ENCODE measurements around the gene CSTPP1.

CSTPP1 gene

GRCh38 chr11:47156951-47157350 lies 220.4 kb downstream of the CSTPP1 start:
- H3K27ac ChIP-seq (ENCODE audit: poor library complexity, severe bottlenecking) = no peak overlapping the region
- no peaks in the 10 kb centered on the region for H3K9me3 ChIP-seq (ENCODE audit: severe bottlenecking)
- H3K36me3 ChIP-seq (ENCODE audit: low read depth) = no peaks in the 10 kb centered on the region
- no peaks in the 10 kb centered on the region for H3K4me1 ChIP-seq (ENCODE audit: insufficient read depth, poor library complexity, severe bottlenecking)
- no peak for TF ChIP-seq CTCF (IDR thresholded peaks at IDR 0.05; ENCODE audit: poor library complexity, severe bottlenecking)
- no peak overlapping the region for H3K4me3 ChIP-seq (ENCODE audit: severe bottlenecking)
- ATAC-seq (ENCODE audit: low read depth) = no peak
- H3K27me3 ChIP-seq (ENCODE audit: insufficient read depth, poor library complexity, severe bottlenecking) = no peaks in the 10 kb centered on the region
- no peak for DNase-seq (ENCODE audit: low spot score)

- Histone ChIP-seq H3K4me3 (ENCODE audit: severe bottlenecking) (no peak overlapping the region), H3K4me1 (ENCODE audit: insufficient read depth, poor library complexity, severe bottlenecking) (no peaks in the 10 kb centered on the region), H3K36me3 (ENCODE audit: low read depth) (no peaks in the 10 kb centered on the region), H3K9me3 (ENCODE audit: severe bottlenecking) (no peaks in the 10 kb centered on the region), H3K27me3 (ENCODE audit: insufficient read depth, poor library complexity, severe bottlenecking) (no peaks in the 10 kb centered on the region), H3K27ac (ENCODE audit: poor library complexity, severe bottlenecking) (no peak overlapping the region)
- ATAC-seq (ENCODE audit: low read depth) (no peak), DNase-seq (ENCODE audit: low spot score) (no peak)
- TF ChIP-seq CTCF (IDR thresholded peaks at IDR 0.05; ENCODE audit: poor library complexity, severe bottlenecking) = no peak
Measured at GRCh38 chr11:47157805-47158204, 221.2 kb downstream of the CSTPP1 start.

- H3K27me3 ChIP-seq (ENCODE audit: insufficient read depth, poor library complexity, severe bottlenecking) = no peaks in the 10 kb centered on the region
Measured at GRCh38 chr11:47158242-47158641, 221.7 kb downstream of the CSTPP1 start.

DNA sequence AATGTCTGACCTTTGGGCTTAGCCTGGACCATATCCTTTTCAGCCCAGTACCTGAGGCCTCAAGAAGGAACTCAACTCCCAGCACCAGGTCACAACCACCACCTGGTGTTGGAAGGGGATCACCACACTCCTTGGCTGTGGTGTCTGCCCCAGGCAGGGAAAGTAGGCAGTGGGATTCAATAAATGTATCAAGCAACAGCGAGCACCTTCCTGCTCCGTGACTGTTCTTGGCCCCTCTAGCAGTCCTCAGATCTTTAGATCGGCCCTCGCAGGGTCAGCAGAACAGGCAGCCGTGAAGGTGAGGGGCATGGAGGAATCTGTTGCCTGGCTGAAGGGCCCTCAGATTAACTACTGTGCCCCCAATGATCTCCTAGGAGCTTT lies 224.2 kb downstream of the CSTPP1 start:
- no peak for TF ChIP-seq CTCF (IDR thresholded peaks at IDR 0.05; ENCODE audit: poor library complexity, severe bottlenecking)
- DNase-seq (ENCODE audit: low spot score) (no peak), ATAC-seq (ENCODE audit: low read depth) (peak; percentile 3; the same call in 2 of the 3 replicates)
- no peak overlapping the region for H3K4me3 ChIP-seq (ENCODE audit: severe bottlenecking)
- H3K9me3 ChIP-seq (ENCODE audit: severe bottlenecking) = no peaks in the 10 kb centered on the region
- no peaks in the 10 kb centered on the region for H3K27me3 ChIP-seq (ENCODE audit: insufficient read depth, poor library complexity, severe bottlenecking)
- H3K4me1 ChIP-seq (ENCODE audit: insufficient read depth, poor library complexity, severe bottlenecking) = no peaks in the 10 kb centered on the region
- H3K36me3 ChIP-seq (ENCODE audit: low read depth) = peaks cover 17% of the 10 kb centered on the region; the same call in 1 of the 2 replicates
- no peak overlapping the region for H3K27ac ChIP-seq (ENCODE audit: poor library complexity, severe bottlenecking)

More at GRCh38 chr11:47158242-47158641, 221.7 kb downstream of the CSTPP1 start:
- H3K9me3 ChIP-seq (ENCODE audit: severe bottlenecking) = no peaks in the 10 kb centered on the region
- no peak overlapping the region for H3K27ac ChIP-seq (ENCODE audit: poor library complexity, severe bottlenecking)
- no peak overlapping the region for H3K4me3 ChIP-seq (ENCODE audit: severe bottlenecking)
- DNase-seq (ENCODE audit: low spot score) (no peak), ATAC-seq (ENCODE audit: low read depth) (no peak)
- H3K36me3 ChIP-seq (ENCODE audit: low read depth) = no peaks in the 10 kb centered on the region
- H3K4me1 ChIP-seq (ENCODE audit: insufficient read depth, poor library complexity, severe bottlenecking) = no peaks in the 10 kb centered on the region
- TF ChIP-seq CTCF (IDR thresholded peaks at IDR 0.05; ENCODE audit: poor library complexity, severe bottlenecking) = no peak

GRCh38 chr11:47161134-47161854 lies 224.7 kb downstream of the CSTPP1 start:
- no peaks in the 10 kb centered on the region for H3K9me3 ChIP-seq (ENCODE audit: severe bottlenecking)
- ATAC-seq (ENCODE audit: low read depth) (peak; percentile 54), DNase-seq (ENCODE audit: low spot score) (no peak)
- TF ChIP-seq CTCF (IDR thresholded peaks at IDR 0.05; ENCODE audit: poor library complexity, severe bottlenecking) = peak; percentile 70
- peaks cover 22% of the 10 kb centered on the region for H3K36me3 ChIP-seq (ENCODE audit: low read depth)
- H3K27ac ChIP-seq (ENCODE audit: poor library complexity, severe bottlenecking) = no peak overlapping the region
- no peak overlapping the region for H3K4me3 ChIP-seq (ENCODE audit: severe bottlenecking)
- H3K27me3 ChIP-seq (ENCODE audit: insufficient read depth, poor library complexity, severe bottlenecking) = no peaks in the 10 kb centered on the region
- no peaks in the 10 kb centered on the region for H3K4me1 ChIP-seq (ENCODE audit: insufficient read depth, poor library complexity, severe bottlenecking)

Measured in RWPE2 (cell line).